Mesothelial cell of epicardium (in vitro differentiated cells): Measurements from ENCODE around the gene SERPINA9. TPM values are rescaled to one million over a fixed set of nuclear protein-coding genes. Genes with fewer than 3 reads are reported as not detected.

Source experiments
- DNase-seq, 2 experiments: peaks; one replicate each; pipeline ENCODE4 v3.0.0; 2021; ENCODE audit warnings: low spot score in 2 of 2; ENCODE audit not compliant: unreplicated experiment in 2 of 2
- H3K27ac Mint-ChIP-seq: 2 replicates; pipeline ENCODE4 v1.8.0; 2021; ENCODE audit warnings: mixed read lengths
- H3K27me3 Mint-ChIP-seq: 2 replicates; pipeline ENCODE4 v1.8.0; 2021; ENCODE audit warnings: low read depth, mixed read lengths
- H3K36me3 Mint-ChIP-seq: 2 replicates; pipeline ENCODE4 v1.8.0; 2021; ENCODE audit warnings: mixed read lengths
- H3K4me1 Mint-ChIP-seq: 2 replicates; pipeline ENCODE4 v1.8.0; 2021; ENCODE audit warnings: mixed read lengths
- H3K4me3 Mint-ChIP-seq: 2 replicates; pipeline ENCODE4 v1.8.0; 2021; ENCODE audit warnings: mild to moderate bottlenecking, moderate library complexity, mixed read lengths
- H3K9me3 Mint-ChIP-seq: 2 replicates; pipeline ENCODE4 v1.8.0; 2021; ENCODE audit warnings: mixed read lengths
- total RNA-seq: library from RNA; stranded (reverse); gene quantifications from 3 replicates; pipeline ENCODE4 v1.2.1, GENCODE V29; 2021
- TF ChIP-seq, protein P1 (sequence below): fragments of 200-600 bp; sonication (generic); IDR thresholded peaks from one replicate; pipeline ENCODE4 v1.5.0; 2021; ENCODE audit warnings: antibody characterized with exemption; ENCODE audit not compliant: unreplicated experiment

Gene SERPINA9
- total RNA-seq, 1 donor from 2014 or later: not detected

DNA sequence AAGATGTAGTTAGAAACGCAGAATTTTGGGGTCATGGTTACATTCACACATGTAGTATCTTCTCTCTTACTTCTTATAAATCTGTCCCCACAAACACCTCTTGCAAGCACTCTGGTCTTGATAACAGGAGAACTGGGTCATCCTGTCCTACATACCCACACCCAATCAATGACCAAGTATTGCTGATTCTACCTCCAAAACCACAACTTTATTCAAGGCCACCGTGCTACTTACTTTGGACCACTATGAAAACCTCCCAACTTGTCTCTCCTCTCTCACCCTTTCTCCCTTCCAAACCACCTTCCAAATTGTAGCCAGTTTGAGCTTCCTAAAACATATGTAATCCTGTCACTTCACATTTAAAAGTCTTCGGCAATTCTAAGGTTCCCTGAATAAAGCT lies 28.8 kb downstream of the SERPINA9 start:
- H3K27ac Mint-ChIP-seq: no peak overlapping the region
- no peak for DNase-seq
- H3K27me3 Mint-ChIP-seq: peaks cover 60% of the 10 kb centered on the region
- TF ChIP-seq, protein P1, sequence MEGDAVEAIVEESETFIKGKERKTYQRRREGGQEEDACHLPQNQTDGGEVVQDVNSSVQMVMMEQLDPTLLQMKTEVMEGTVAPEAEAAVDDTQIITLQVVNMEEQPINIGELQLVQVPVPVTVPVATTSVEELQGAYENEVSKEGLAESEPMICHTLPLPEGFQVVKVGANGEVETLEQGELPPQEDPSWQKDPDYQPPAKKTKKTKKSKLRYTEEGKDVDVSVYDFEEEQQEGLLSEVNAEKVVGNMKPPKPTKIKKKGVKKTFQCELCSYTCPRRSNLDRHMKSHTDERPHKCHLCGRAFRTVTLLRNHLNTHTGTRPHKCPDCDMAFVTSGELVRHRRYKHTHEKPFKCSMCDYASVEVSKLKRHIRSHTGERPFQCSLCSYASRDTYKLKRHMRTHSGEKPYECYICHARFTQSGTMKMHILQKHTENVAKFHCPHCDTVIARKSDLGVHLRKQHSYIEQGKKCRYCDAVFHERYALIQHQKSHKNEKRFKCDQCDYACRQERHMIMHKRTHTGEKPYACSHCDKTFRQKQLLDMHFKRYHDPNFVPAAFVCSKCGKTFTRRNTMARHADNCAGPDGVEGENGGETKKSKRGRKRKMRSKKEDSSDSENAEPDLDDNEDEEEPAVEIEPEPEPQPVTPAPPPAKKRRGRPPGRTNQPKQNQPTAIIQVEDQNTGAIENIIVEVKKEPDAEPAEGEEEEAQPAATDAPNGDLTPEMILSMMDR: no peak
- H3K4me3 Mint-ChIP-seq: no peak overlapping the region
- H3K9me3 Mint-ChIP-seq: no peaks in the 10 kb centered on the region
- H3K36me3 Mint-ChIP-seq: no peaks in the 10 kb centered on the region
- H3K4me1 Mint-ChIP-seq: no peaks in the 10 kb centered on the region

DNA sequence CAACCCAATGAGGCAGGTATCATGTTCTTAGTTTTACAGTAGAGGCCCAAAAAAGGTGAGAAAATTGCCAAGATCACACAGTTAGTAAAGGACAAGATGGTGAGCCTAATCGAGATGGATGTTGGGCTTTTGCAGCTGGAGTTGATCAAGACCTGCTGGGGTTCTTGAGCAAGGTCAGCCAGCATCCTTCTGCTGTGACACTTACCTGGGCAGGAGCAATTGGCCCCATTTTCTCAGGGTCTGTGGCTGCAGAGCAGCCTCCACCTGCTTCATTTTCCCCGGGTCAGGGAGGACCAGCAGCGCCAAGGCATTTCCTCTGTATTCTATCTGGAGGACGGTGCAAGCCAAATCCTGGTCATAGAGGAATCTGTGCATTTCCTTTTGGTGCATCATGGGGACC lies 29.9 kb downstream of the SERPINA9 start:
- Mint-ChIP-seq H3K27ac (no peak overlapping the region), H3K4me1 (no peaks in the 10 kb centered on the region), H3K4me3 (no peak overlapping the region), H3K27me3 (peaks cover 52% of the 10 kb centered on the region), H3K9me3 (peaks cover 2% of the 10 kb centered on the region), H3K36me3 (no peaks in the 10 kb centered on the region)
- TF ChIP-seq, protein P1: no peak
- DNase-seq: no peak

DNA sequence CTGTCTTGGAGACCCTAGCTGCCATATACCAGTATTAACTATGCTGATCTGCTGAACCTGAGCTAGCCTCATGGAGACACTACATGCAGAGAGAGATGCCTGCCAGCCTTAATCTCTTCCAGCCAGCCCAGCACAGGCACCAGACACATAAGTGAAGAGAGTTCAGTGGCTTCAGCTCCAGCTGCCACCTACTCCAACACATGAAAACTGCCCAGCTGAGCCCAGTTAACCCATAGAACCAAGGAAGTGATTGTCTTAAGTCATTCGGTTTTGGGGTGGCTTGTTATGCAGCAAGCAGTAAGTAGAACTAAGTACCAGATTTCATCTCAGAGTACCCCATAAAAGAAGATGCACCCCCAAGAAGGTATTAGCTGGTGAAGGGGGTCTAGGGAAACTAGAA lies 31.0 kb downstream of the SERPINA9 start:
- TF ChIP-seq, protein P1: no peak
- Mint-ChIP-seq H3K27me3 (peaks cover 51% of the 10 kb centered on the region), H3K9me3 (peaks cover 3% of the 10 kb centered on the region), H3K27ac (no peak overlapping the region), H3K4me1 (no peaks in the 10 kb centered on the region), H3K4me3 (no peak overlapping the region), H3K36me3 (no peaks in the 10 kb centered on the region)
- DNase-seq: no peak

DNA sequence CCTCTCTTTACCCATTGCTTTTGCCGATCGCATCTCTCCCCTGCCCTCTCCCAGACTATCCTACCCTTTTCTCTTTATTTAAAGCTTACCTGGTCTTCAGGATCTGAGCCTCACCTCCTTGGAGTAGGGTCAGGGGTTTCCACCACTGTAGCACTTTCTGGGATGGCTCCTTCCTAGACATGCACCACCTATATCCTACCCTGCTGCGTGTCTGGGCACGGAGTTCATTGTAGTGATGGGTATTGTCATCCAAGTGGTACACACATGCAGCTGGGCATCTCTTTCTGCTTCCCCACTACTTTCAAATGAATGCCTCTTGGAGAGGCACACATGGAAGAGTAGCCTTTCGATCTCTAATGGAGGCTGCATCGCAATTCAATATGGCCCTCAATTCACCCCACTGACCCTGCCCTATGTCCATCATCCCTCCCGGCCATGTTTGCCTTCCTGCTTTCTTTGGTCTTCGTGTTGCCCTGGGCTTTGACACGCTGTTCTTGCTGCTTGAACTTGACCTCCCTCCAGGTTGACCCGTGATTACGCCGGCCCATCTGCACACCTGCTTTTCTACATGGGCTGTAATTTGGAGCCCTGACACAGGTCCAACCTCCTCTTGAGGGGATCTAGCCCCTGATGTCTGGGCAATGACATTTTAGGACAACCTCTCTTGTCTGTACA lies 34.3 kb downstream of the SERPINA9 start:
- DNase-seq: no peak

DNA sequence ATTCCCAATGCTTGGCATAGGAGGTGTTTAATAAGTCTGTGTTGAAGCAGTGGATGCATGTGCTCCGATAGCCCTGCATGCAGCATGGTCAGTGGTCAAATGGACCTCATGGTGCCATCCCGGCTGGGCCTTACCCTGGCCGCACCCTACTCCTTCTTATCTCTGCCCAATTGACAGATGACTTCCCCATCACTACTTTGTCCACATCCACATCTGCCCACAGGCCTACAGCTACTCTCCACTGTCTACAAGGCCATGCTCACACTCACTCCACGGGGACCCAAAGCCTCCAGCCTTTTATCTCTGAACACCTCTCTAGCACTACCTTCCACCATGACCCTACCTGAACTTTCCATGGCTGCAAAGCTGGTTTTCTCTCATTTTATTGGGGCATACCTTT lies 34.9 kb downstream of the SERPINA9 start:
- Mint-ChIP-seq H3K4me1 (no peaks in the 10 kb centered on the region), H3K36me3 (no peaks in the 10 kb centered on the region), H3K27ac (no peak overlapping the region), H3K4me3 (no peak overlapping the region), H3K9me3 (peaks cover 3% of the 10 kb centered on the region), H3K27me3 (peaks cover 41% of the 10 kb centered on the region)
- DNase-seq: no peak
- TF ChIP-seq, protein P1: no peak

More for the DNA sequence above, 34.3 kb downstream of the SERPINA9 start:
- H3K27ac Mint-ChIP-seq: no peak overlapping the region
- peaks cover 3% of the 10 kb centered on the region for H3K9me3 Mint-ChIP-seq
- H3K27me3 Mint-ChIP-seq: peaks cover 39% of the 10 kb centered on the region
- no peak overlapping the region for H3K4me3 Mint-ChIP-seq
- no peaks in the 10 kb centered on the region for H3K36me3 Mint-ChIP-seq
- TF ChIP-seq, protein P1: no peak
- H3K4me1 Mint-ChIP-seq: no peaks in the 10 kb centered on the region
